Left lung (tissue), 10 donors: ENCODE results near the gene SLC7A1. TPM values are rescaled to one million over a fixed set of nuclear protein-coding genes. Genes with fewer than 3 reads are reported as not detected.
A peak's percentile ranks its signal among the peaks of the same experiment; 100 is the strongest.

Experiments used
- ATAC-seq: fragments of 200-7000 bp; cut with Tn5 transposase; one replicate; pipeline ENCODE4 v1.9.1; 2020; ENCODE audit warnings: moderate library complexity
- DNase-seq, 4 donors: peaks; one replicate each; pipeline ENCODE4 v3.0.0-alpha.2; 2013 to 2020
- H3K27ac ChIP-seq, 2 donors: fragments of 200-600 bp; sonication (generic) in 1 of 2; one replicate each; pipeline versions ENCODE4 v1.5.0 to v1.8.0; 2020 to 2021
- H3K27me3 ChIP-seq, 2 donors: fragments of 200-600 bp; sonication (generic) in 1 of 2; one replicate each; pipeline versions ENCODE4 v1.5.0 to v1.8.0; 2020 to 2021
- H3K36me3 ChIP-seq, 2 donors: fragments of 200-600 bp; sonication (generic) in 1 of 2; one replicate each; pipeline versions ENCODE4 v1.5.0 to v1.8.0; 2020 to 2021
- H3K4me1 ChIP-seq, 2 donors: fragments of 200-600 bp; one replicate each; pipeline ENCODE4 v1.8.0; 2021
- H3K4me3 ChIP-seq, 2 donors: fragments of 200-600 bp; sonication (generic) in 1 of 2; one replicate each; pipeline versions ENCODE4 v1.5.0 to v1.8.0; 2020 to 2021; ENCODE audit warnings: mild to moderate bottlenecking in 1 of 2
- H3K9me3 ChIP-seq, 2 donors: fragments of 200-600 bp; sonication (generic) in 1 of 2; one replicate each; pipeline versions ENCODE4 v1.5.0 to v1.8.0; 2020 to 2021
- CTCF ChIP-seq, 2 donors: fragments of 200-600 bp; sonication (generic) in 1 of 2; IDR thresholded peaks; one replicate each; pipeline versions ENCODE4 v1.5.0 to v1.8.0; 2021; ENCODE audit warnings: antibody characterized with exemption in 2 of 2
- intact Hi-C, 2 donors: fragments of 100-400 bp; cut with DNase I; formaldehyde crosslinking; loops; one replicate each; pipeline versions ENCODE4 v1.11.2 to v1.14.2; 2022
- polyA plus RNA-seq, 6 donors: library from polyadenylated mRNA; unstranded; fragments of 120-200 nt; gene quantifications; one replicate each; pipeline ENCODE4 v1.2.1, GENCODE V29; 2013; ENCODE audit not compliant: insufficient read length in 6 of 6
- total RNA-seq, 2 donors: library from RNA; stranded (reverse); fragmentation: NEBNext Ultra II Directional; extraction: Animal tissue kit (Norgen Biotek cat#: 25700); gene quantifications; one replicate each; pipeline ENCODE4 v1.2.1, GENCODE V29; 2021
- donor health status: DM: no; HTN: yes; CAD: no.
- donor health status: DM: no; HTN: no; CAD: no.

SLC7A1 gene
- total and polyA plus RNA-seq, 8 donors: 10.0 to 54.2 (median 11.3) TPM

- H3K36me3 ChIP-seq: no peaks in the 10 kb centered on the region
- H3K4me1 ChIP-seq: no peaks in the 10 kb centered on the region
- H3K27ac ChIP-seq: no peak overlapping the region
- intact Hi-C loops: no loop called here
- ATAC-seq: peak; percentile 68
- peak in 1 of 4 donors; percentile 41 for DNase-seq
- H3K4me3 ChIP-seq: no peak overlapping the region
- H3K27me3 ChIP-seq: no peaks in the 10 kb centered on the region
- no peaks in the 10 kb centered on the region for H3K9me3 ChIP-seq
- TF ChIP-seq CTCF (IDR thresholded peaks at IDR 0.05): peak; percentile 53 to 77
Observed at GRCh38 chr13:29472332-29472961, 123.0 kb downstream of the SLC7A1 start.

- intact Hi-C loops: no loop called here
- TF ChIP-seq CTCF (IDR thresholded peaks at IDR 0.05): no peak
- Histone ChIP-seq H3K36me3 (no peaks in the 10 kb centered on the region), H3K4me1 (no peaks in the 10 kb centered on the region), H3K4me3 (no peak overlapping the region), H3K27ac (no peak overlapping the region), H3K9me3 (no peaks in the 10 kb centered on the region), H3K27me3 (no peaks in the 10 kb centered on the region)
- DNase-seq: no peak
- ATAC-seq: no peak
Observed at GRCh38 chr13:29471551-29471950, 123.9 kb downstream of the SLC7A1 start.

- TF ChIP-seq CTCF (IDR thresholded peaks at IDR 0.05): no peak
- peak; percentile 18 for ATAC-seq
- H3K27ac ChIP-seq: no peak overlapping the region
- DNase-seq: peak in 2 of 4 donors; percentile 31 to 40
- H3K4me3 ChIP-seq: no peak overlapping the region
- H3K9me3 ChIP-seq: no peaks in the 10 kb centered on the region
- intact Hi-C loops: no loop called here
- no peaks in the 10 kb centered on the region for H3K4me1 ChIP-seq
- no peaks in the 10 kb centered on the region for H3K36me3 ChIP-seq
- H3K27me3 ChIP-seq: no peaks in the 10 kb centered on the region
Observed at GRCh38 chr13:29465741-29466293, 129.7 kb downstream of the SLC7A1 start.

GRCh38 chr13:29464105-29464679 lies 131.3 kb downstream of the SLC7A1 start:
- intact Hi-C loops: no loop called here
- Histone ChIP-seq H3K9me3 (no peaks in the 10 kb centered on the region), H3K4me3 (no peak overlapping the region), H3K4me1 (no peaks in the 10 kb centered on the region), H3K27me3 (no peaks in the 10 kb centered on the region), H3K27ac (no peak overlapping the region), H3K36me3 (no peaks in the 10 kb centered on the region)
- no peak for TF ChIP-seq CTCF (IDR thresholded peaks at IDR 0.05)
- DNase-seq (no peak), ATAC-seq (no peak)

GRCh38 chr13:29459813-29460355 lies 135.6 kb downstream of the SLC7A1 start:
- Histone ChIP-seq H3K36me3 (no peaks in the 10 kb centered on the region), H3K27me3 (no peaks in the 10 kb centered on the region), H3K4me3 (no peak overlapping the region), H3K9me3 (no peaks in the 10 kb centered on the region), H3K4me1 (no peaks in the 10 kb centered on the region), H3K27ac (no peak overlapping the region)
- TF ChIP-seq CTCF (IDR thresholded peaks at IDR 0.05): no peak
- intact Hi-C loops: no loop called here
- no peak for ATAC-seq
- DNase-seq: no peak
